Testis (tissue), 3 donors: ENCODE data around the gene WDFY4. TPM values are rescaled to one million over a fixed set of nuclear protein-coding genes. Genes with fewer than 3 reads are reported as not detected.

Experiments used
- DNase-seq: peaks from one replicate; pipeline ENCODE4 v3.0.0-alpha.2; 2019
- H3K27ac ChIP-seq, 2 donors: fragments of 200-600 bp; sonication (generic); one replicate each; pipeline ENCODE4 v1.5.1; 2019
- H3K27me3 ChIP-seq: fragments of 200-600 bp; sonication (generic); one replicate; pipeline ENCODE4 v1.5.1; 2019
- H3K36me3 ChIP-seq: fragments of 200-600 bp; sonication (generic); one replicate; pipeline ENCODE4 v1.5.1; 2017; ENCODE audit warnings: low read depth; ENCODE audit errors: missing control alignments
- H3K4me1 ChIP-seq: fragments of 200-600 bp; sonication (generic); one replicate; pipeline ENCODE4 v1.5.1; 2019
- H3K4me3 ChIP-seq, 2 donors: fragments of 200-600 bp; sonication (generic); one replicate each; pipeline ENCODE4 v1.5.1; 2017 to 2019
- H3K9me3 ChIP-seq: fragments of 200-600 bp; sonication (generic); one replicate; pipeline ENCODE4 v1.5.1; 2017
- POLR2A ChIP-seq: fragments of 450-650 bp; IDR thresholded peaks from one replicate; pipeline ENCODE4 v1.6.1; 2017; ENCODE audit warnings: antibody characterized with exemption, mild to moderate bottlenecking, moderate library complexity
- WGBS, 2 donors: methylation state at CpG; one replicate each; pipeline ENCODE4 v1.1.5; 2018; 5-methylcytosine and 5-hydroxymethylcytosine counted together
- intact Hi-C: fragments of 100-400 bp; cut with DNase I; formaldehyde crosslinking; loops from one replicate; pipeline ENCODE4 v1.15.1; 2023; ENCODE audit warnings: low total_unique reads
- polyA plus RNA-seq: library from polyadenylated mRNA; stranded (reverse); fragments of 350-450 nt; fragmentation: Illumina TruSeq; extraction: RNeasy Lipid Tissue Mini Kit (QIAGEN cat#74804); gene quantifications from one replicate; pipeline ENCODE4 v1.2.3, GENCODE V29; 2014; ENCODE audit warnings: low read depth, low replicate concordance; ENCODE audit not compliant: insufficient read depth
- total RNA-seq, 2 donors: library from RNA; depleted of rRNA; stranded (reverse); fragments of >200 nt; gene quantifications; one replicate each; pipeline ENCODE4 v1.2.3, GENCODE V29; 2016
- TF ChIP-seq, protein P1 (sequence below), 3 experiments: fragments of 450-650 bp in 2 of 3; fragments of 200-600 bp in 1 of 3; sonication (generic) in 1 of 3; IDR thresholded peaks; one replicate each; pipeline ENCODE4 v1.5.1; 2016 to 2019; ENCODE audit warnings: antibody characterized with exemption in 3 of 3, mild to moderate bottlenecking in 2 of 3, moderate library complexity in 1 of 3

WDFY4 gene
- total and polyA plus RNA-seq, 3 donors from 2014 or later: 10.2 to 21.5 (median 18.4) TPM

- H3K27me3 ChIP-seq: no peaks in the 10 kb centered on the region
- H3K9me3 ChIP-seq: no peaks in the 10 kb centered on the region
- no peak overlapping the region for H3K4me3 ChIP-seq
- H3K4me1 ChIP-seq: no peaks in the 10 kb centered on the region
- intact Hi-C loops: no loop called here
- TF ChIP-seq, protein P1, sequence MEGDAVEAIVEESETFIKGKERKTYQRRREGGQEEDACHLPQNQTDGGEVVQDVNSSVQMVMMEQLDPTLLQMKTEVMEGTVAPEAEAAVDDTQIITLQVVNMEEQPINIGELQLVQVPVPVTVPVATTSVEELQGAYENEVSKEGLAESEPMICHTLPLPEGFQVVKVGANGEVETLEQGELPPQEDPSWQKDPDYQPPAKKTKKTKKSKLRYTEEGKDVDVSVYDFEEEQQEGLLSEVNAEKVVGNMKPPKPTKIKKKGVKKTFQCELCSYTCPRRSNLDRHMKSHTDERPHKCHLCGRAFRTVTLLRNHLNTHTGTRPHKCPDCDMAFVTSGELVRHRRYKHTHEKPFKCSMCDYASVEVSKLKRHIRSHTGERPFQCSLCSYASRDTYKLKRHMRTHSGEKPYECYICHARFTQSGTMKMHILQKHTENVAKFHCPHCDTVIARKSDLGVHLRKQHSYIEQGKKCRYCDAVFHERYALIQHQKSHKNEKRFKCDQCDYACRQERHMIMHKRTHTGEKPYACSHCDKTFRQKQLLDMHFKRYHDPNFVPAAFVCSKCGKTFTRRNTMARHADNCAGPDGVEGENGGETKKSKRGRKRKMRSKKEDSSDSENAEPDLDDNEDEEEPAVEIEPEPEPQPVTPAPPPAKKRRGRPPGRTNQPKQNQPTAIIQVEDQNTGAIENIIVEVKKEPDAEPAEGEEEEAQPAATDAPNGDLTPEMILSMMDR (IDR thresholded peaks at IDR 0.05): no peak
- no peak for TF ChIP-seq POLR2A
- H3K27ac ChIP-seq: no peak overlapping the region
- WGBS, 2 donors: 88 to 92% methylated on average over 2 of the region's 2 CpGs
- DNase-seq: no peak
- no peaks in the 10 kb centered on the region for H3K36me3 ChIP-seq
These were observed 124.6 kb downstream of the WDFY4 start for GRCh38 chr10:48809261-48809660.

- no peaks in the 10 kb centered on the region for H3K27me3 ChIP-seq
- intact Hi-C loops: no loop called here
- H3K27ac ChIP-seq: no peak overlapping the region
- H3K4me3 ChIP-seq: no peak overlapping the region
- H3K36me3 ChIP-seq: no peaks in the 10 kb centered on the region
- no peaks in the 10 kb centered on the region for H3K4me1 ChIP-seq
- no peaks in the 10 kb centered on the region for H3K9me3 ChIP-seq
- no peak for DNase-seq
- TF ChIP-seq POLR2A: no peak
- TF ChIP-seq, protein P1 (IDR thresholded peaks at IDR 0.05): no peak
- 86 to 92% methylated on average over 5 of the region's 5 CpGs for WGBS, 2 donors
These were observed 126.8 kb downstream of the WDFY4 start for GRCh38 chr10:48811461-48811860.

DNA sequence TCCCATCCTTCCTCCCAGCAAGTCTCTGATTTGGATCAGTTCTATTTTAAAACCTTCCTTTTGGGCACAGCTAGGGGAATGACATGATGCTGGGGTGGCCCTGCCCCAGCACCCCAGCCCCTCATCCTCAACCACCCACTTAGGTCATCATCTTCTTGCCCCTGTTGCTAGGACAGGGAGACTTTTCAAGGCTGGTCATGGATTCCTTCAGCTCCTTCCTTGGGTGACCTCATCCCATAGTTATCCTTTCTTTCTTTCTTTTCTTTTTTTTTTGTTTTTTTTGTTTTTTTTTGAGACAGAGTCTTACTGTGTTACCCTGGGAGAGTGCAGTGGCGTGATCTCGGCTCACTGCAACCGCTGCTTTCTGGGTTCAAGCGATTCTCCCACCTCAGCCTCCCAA lies 127.2 kb downstream of the WDFY4 start:
- no peaks in the 10 kb centered on the region for H3K36me3 ChIP-seq
- H3K4me3 ChIP-seq: no peak overlapping the region
- no peaks in the 10 kb centered on the region for H3K4me1 ChIP-seq
- TF ChIP-seq, protein P1 (IDR thresholded peaks at IDR 0.05): no peak
- no peak for TF ChIP-seq POLR2A
- intact Hi-C loops: no loop called here
- no peak overlapping the region for H3K27ac ChIP-seq
- no peak for DNase-seq
- H3K9me3 ChIP-seq: no peaks in the 10 kb centered on the region
- no peaks in the 10 kb centered on the region for H3K27me3 ChIP-seq
- 91 to 95% methylated on average over 4 of the region's 4 CpGs for WGBS, 2 donors

DNA sequence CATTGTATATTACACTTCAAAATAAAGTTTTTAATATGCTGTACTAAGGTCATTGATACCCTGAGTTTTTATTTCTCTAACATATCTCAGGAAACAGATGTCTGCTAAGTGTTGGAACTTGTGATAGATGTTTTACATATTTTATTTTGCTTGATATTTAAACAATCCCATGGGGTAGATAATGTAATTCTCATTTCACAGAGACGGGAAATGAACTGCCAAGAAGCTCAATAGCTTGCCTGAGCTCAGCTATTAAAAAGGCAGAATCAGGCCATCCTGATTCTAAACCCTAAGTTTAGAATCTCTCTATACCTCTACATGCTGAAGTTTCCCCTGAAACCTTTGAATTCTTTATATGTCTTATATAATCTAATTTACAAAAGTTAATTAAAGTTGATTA lies 128.6 kb downstream of the WDFY4 start:
- TF ChIP-seq, protein P1 (IDR thresholded peaks at IDR 0.05): no peak
- TF ChIP-seq POLR2A: no peak
- no peak overlapping the region for H3K4me3 ChIP-seq
- no peaks in the 10 kb centered on the region for H3K4me1 ChIP-seq
- H3K27me3 ChIP-seq: no peaks in the 10 kb centered on the region
- H3K9me3 ChIP-seq: no peaks in the 10 kb centered on the region
- H3K36me3 ChIP-seq: no peaks in the 10 kb centered on the region
- WGBS, 2 donors: 76 to 80% methylated on average over 1 of the region's 1 CpG
- intact Hi-C loops: no loop called here
- no peak overlapping the region for H3K27ac ChIP-seq
- no peak for DNase-seq

DNA sequence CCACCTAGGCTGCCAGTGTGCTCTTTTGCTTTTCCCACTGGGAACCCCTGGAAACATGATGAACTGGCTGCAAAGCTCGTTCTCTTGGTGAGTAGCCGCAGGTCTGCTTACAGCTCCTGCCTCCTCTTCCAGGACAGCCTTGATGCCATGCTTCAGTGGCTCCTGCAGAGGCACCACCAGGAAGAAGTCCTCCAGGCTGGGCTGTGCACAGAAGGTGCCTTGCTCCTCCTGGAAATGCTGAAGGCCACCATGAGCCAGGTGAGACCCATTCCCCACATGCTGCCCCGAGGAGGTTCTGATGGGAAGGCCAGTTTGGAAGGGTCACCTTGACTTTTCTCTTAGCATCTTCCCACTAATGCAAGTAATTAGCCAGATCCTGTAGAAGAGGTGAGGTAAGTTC lies 129.2 kb downstream of the WDFY4 start:
- H3K4me3 ChIP-seq: no peak overlapping the region
- 95 to 97% methylated on average over 3 of the region's 3 CpGs for WGBS, 2 donors
- intact Hi-C loops: no loop called here
- H3K27ac ChIP-seq: no peak overlapping the region
- no peaks in the 10 kb centered on the region for H3K9me3 ChIP-seq
- H3K36me3 ChIP-seq: no peaks in the 10 kb centered on the region
- no peaks in the 10 kb centered on the region for H3K4me1 ChIP-seq
- DNase-seq: no peak
- no peaks in the 10 kb centered on the region for H3K27me3 ChIP-seq
- TF ChIP-seq, protein P1 (IDR thresholded peaks at IDR 0.05): no peak
- TF ChIP-seq POLR2A: no peak
